OCI-LY7 (cell line): ENCODE data around the gene MPZL2.

Source experiments
- CTCF ChIP-seq: fragments of 200-600 bp; sonication (generic); conservative IDR thresholded peaks from 2 replicates; pipeline ENCODE4 v1.5.1; 2014; ENCODE audit warnings: mild to moderate bottlenecking, antibody characterized with exemption, low read length, moderate library complexity, mixed read lengths
- EZH2phosphoT487 ChIP-seq: fragments of 200-600 bp; sonication (generic); IDR thresholded peaks from 2 replicates; pipeline ENCODE4 v1.6.1; 2018; ENCODE audit warnings: low read depth, borderline replicate concordance, mild to moderate bottlenecking, mixed run types, antibody characterized with exemption, low read length, moderate library complexity, mixed read lengths

DNA sequence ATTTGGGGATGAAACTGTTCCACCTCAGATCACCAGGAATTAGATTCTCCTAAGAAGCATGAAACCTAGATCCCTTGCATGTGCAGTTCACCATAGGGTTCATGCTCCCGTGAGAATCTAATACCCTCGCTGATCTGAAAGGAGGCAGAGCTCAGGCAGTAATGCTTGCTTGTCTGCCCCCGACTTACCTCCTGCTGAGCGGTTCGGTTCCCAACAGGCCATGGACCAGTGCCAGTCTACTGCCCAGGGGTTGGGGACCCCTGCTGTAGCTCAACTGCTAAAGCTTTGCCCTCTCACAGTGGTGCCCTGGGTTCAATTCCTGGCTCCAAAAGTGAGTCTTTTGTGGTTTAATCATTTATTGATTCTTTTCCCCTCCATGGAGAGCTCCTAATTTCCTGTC lies 42.7 kb downstream of the MPZL2 start:
- TF ChIP-seq CTCF (no peak), EZH2phosphoT487 (no peak)
